ENCODE data around the gene RIT2.

The RIT2 gene

GRCh38 chr18:42756214-42756613, 359.3 kb downstream of the RIT2 start:
- Histone ChIP-seq H3K4me2 (ENCODE audit: low read length) (no peak overlapping the region), H3K36me3 (replicated peaks; ENCODE audit: low read depth, low read length) (no peaks in the 10 kb centered on the region), H3K27me3 (ENCODE audit: low read depth, low read length) (no peaks in the 10 kb centered on the region), H3K4me3 (ENCODE audit: low read length) (no peak overlapping the region), H3K27ac (ENCODE audit: low read length) (no peak overlapping the region), H2AFZ (ENCODE audit: low read depth, low read length) (no peak overlapping the region), H4K20me1 (ENCODE audit: insufficient read depth, low read length) (no peaks in the 10 kb centered on the region), H3K9ac (ENCODE audit: low read length) (no peak overlapping the region), H3K4me1 (ENCODE audit: low read length) (no peaks in the 10 kb centered on the region), H3K79me2 (ENCODE audit: low read length) (no peaks in the 10 kb centered on the region), H3K9me3 (ENCODE audit: insufficient read depth, low read length) (no peaks in the 10 kb centered on the region)
- TF ChIP-seq EZH2phosphoT487 (IDR thresholded peaks at IDR 0.05; ENCODE audit: low read depth) (no peak), CTCF (IDR thresholded peaks at IDR 0.05; ENCODE audit: low read depth, low read length) (no peak)

GRCh38 chr18:42752916-42753315, 362.6 kb downstream of the RIT2 start:
- Histone ChIP-seq H3K9me3 (ENCODE audit: insufficient read depth, low read length) (no peaks in the 10 kb centered on the region), H3K36me3 (replicated peaks; ENCODE audit: low read depth, low read length) (no peaks in the 10 kb centered on the region), H2AFZ (ENCODE audit: low read depth, low read length) (no peak overlapping the region), H3K27ac (ENCODE audit: low read length) (no peak overlapping the region), H3K79me2 (ENCODE audit: low read length) (no peaks in the 10 kb centered on the region), H3K27me3 (ENCODE audit: low read depth, low read length) (no peaks in the 10 kb centered on the region), H3K9ac (ENCODE audit: low read length) (no peak overlapping the region), H3K4me1 (ENCODE audit: low read length) (no peaks in the 10 kb centered on the region), H3K4me3 (ENCODE audit: low read length) (no peak overlapping the region), H3K4me2 (ENCODE audit: low read length) (no peak overlapping the region), H4K20me1 (ENCODE audit: insufficient read depth, low read length) (no peaks in the 10 kb centered on the region)
- TF ChIP-seq CTCF (IDR thresholded peaks at IDR 0.05; ENCODE audit: low read depth, low read length) (no peak), EZH2phosphoT487 (IDR thresholded peaks at IDR 0.05; ENCODE audit: low read depth) (no peak)

DNA sequence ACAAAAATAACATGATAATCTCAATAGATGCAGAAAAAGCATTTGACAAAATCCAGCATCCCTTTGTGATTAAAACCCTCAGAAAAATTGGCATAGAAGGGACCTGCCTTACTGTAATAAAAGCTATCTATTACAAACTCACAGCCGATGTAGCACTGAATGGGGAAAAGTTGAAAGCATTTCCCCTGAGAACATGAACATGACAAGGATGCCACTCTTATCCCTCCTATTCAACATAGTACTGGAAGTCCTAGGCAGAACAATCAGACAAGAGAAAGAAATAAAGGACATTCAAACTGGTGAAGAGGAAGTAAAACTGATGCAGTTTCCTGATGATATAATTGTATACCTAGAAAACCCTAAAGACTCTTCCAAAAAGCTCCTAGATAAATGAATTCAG, 368.7 kb downstream of the RIT2 start:
- no peak overlapping the region for H3K4me2 ChIP-seq (ENCODE audit: low read length)
- no peak overlapping the region for H2AFZ ChIP-seq (ENCODE audit: low read depth, low read length)
- H3K4me1 ChIP-seq (ENCODE audit: low read length) = no peaks in the 10 kb centered on the region
- H3K27me3 ChIP-seq (ENCODE audit: low read depth, low read length) = no peaks in the 10 kb centered on the region
- H3K36me3 ChIP-seq (replicated peaks; ENCODE audit: low read depth, low read length) = no peaks in the 10 kb centered on the region
- no peaks in the 10 kb centered on the region for H4K20me1 ChIP-seq (ENCODE audit: insufficient read depth, low read length)
- H3K9ac ChIP-seq (ENCODE audit: low read length) = no peak overlapping the region
- TF ChIP-seq EZH2phosphoT487 (IDR thresholded peaks at IDR 0.05; ENCODE audit: low read depth) = no peak
- TF ChIP-seq CTCF (IDR thresholded peaks at IDR 0.05; ENCODE audit: low read depth, low read length) = no peak
- H3K4me3 ChIP-seq (ENCODE audit: low read length) = no peak overlapping the region
- no peak overlapping the region for H3K27ac ChIP-seq (ENCODE audit: low read length)
- no peaks in the 10 kb centered on the region for H3K9me3 ChIP-seq (ENCODE audit: insufficient read depth, low read length)
- no peaks in the 10 kb centered on the region for H3K79me2 ChIP-seq (ENCODE audit: low read length)

DNA sequence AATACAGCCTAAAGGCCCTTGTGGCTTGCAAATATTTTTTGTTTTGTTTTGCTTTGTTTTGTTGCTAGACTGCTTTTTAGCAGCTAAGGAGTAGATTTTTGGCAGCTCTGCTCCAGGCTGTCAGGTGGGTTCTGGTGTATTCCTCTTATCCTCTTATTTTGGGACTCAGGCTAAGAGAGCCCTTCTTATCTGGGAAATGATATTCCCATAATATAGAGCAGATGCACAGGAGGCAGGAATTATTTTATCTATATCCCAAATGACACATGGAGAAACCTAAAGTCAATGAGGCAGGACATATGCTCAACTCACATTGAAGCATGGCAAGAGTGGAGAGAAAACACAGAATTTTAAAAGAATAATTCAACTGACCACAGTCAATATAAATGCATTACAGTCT, 369.6 kb downstream of the RIT2 start:
- Histone ChIP-seq H4K20me1 (ENCODE audit: insufficient read depth, low read length) (no peaks in the 10 kb centered on the region), H3K4me2 (ENCODE audit: low read length) (no peak overlapping the region), H3K27ac (ENCODE audit: low read length) (no peak overlapping the region), H3K4me3 (ENCODE audit: low read length) (no peak overlapping the region), H2AFZ (ENCODE audit: low read depth, low read length) (no peak overlapping the region), H3K27me3 (ENCODE audit: low read depth, low read length) (no peaks in the 10 kb centered on the region), H3K9me3 (ENCODE audit: insufficient read depth, low read length) (no peaks in the 10 kb centered on the region), H3K4me1 (ENCODE audit: low read length) (no peaks in the 10 kb centered on the region), H3K79me2 (ENCODE audit: low read length) (no peaks in the 10 kb centered on the region), H3K9ac (ENCODE audit: low read length) (no peak overlapping the region), H3K36me3 (replicated peaks; ENCODE audit: low read depth, low read length) (no peaks in the 10 kb centered on the region)
- TF ChIP-seq EZH2phosphoT487 (IDR thresholded peaks at IDR 0.05; ENCODE audit: low read depth) = no peak
- TF ChIP-seq CTCF (IDR thresholded peaks at IDR 0.05; ENCODE audit: low read depth, low read length) = no peak

Measured in OCI-LY3 (cell line).